Umbilical cord (tissue), 2 donors: ENCODE measurements around the gene GGTA1. TPM values are rescaled to one million over a fixed set of nuclear protein-coding genes. Genes with fewer than 3 reads are reported as not detected.
"Not testable (repeated sequence)": the region's sequence is repeated elsewhere in the genome, so short reads cannot be mapped to it uniquely, and the experiment has no call there.

Experiments
- DNase-seq: peaks from one replicate; pipeline ENCODE4 v3.0.0-alpha.2; 2015; ENCODE audit warnings: low spot score
- total RNA-seq: library from RNA; depleted of rRNA; stranded (reverse); fragments of >200 nt; gene quantifications from one replicate; pipeline ENCODE4 v1.2.3, GENCODE V29; 2014; ENCODE audit warnings: low replicate concordance; ENCODE audit not compliant: insufficient read depth

GGTA1 gene
- 12.0 TPM for total RNA-seq

- peak; percentile 67 for DNase-seq
Measured at GRCh38 chr9:121499427-121500164, at the start of gene GGTA1. Gene GGTA1 (minus strand): TSS chr9:121499844. CDS start chr9:121467922, 31,922 bp downstream.

GRCh38 chr9:121548666-121549065 is 49.0 kb upstream of the GGTA1 start:
- no peak for DNase-seq

DNA sequence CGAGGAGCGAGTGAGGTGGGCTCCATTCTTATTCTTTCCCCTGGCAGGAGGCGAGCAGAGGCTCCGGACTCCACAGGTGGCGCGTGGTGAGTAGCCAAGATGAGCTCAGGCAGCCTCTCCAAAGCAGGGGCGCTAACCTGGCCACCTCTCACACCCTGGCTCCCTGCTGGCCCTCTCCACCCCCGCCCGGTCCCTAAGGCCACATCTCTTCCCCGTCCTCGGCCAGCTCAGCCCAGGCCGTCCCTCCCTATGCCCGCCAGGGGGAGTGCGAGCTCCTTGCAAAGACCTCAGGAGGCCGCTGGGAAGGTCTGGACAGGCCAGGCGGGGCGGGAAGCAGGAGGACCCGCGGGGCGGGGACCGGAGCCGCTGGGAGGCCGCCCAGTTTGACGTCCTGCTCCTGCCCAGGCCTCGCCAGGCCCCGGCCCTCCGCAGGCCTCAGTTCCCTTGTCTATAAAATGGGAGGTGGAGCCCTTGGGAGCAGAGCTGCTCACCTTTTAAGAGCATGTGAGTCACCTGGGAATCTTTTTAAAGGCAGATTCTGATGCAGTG is 46.3 kb upstream of the GGTA1 start:
- peak; percentile 98 for DNase-seq

- no peak for DNase-seq
Measured at GRCh38 chr9:121545150-121545874, 45.7 kb upstream of the GGTA1 start.

- DNase-seq = no peak
Measured at GRCh38 chr9:121542025-121542424, 42.4 kb upstream of the GGTA1 start.

DNA sequence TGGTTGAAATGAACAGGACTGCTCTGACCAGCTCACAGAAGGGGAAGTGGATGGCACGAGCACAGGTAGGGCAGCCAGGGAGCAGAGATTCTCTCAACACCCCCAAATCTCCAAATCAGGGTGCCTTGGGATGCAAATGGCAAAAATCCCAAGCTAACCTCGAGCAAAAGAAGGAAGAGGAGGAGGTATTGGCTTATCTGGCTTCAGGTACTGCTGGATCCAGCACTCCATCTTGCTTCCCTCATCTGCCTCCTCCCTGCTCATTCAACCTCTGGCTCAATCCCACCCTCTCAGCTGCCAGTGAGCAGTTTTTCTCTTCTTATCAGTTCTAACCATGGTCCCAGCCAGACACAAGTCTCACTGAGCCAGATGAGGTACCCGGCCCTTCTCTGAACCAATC is 41.6 kb upstream of the GGTA1 start:
- DNase-seq = no peak

DNA sequence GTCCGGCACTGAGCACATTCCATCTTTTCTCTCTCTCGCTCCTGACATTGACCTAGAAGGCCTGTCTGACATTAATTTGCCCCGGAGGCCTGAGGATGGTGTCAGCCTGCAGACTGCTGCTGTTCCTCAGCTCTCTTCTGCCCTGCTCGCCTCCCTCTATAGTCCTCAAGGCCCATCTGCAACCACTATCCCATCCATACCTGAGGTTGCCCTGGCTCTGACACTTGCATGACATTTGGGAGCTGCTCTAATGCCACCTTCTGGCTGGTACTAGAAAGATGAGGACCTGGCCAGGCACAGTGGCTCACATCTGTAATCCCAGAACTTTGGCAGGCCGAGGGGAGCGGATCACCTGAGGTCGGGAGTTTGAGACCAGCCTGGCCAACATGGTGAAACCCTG is 38.6 kb upstream of the GGTA1 start:
- no peak for DNase-seq

- DNase-seq = no peak
Measured at GRCh38 chr9:121537283-121537682, 37.6 kb upstream of the GGTA1 start.

DNA sequence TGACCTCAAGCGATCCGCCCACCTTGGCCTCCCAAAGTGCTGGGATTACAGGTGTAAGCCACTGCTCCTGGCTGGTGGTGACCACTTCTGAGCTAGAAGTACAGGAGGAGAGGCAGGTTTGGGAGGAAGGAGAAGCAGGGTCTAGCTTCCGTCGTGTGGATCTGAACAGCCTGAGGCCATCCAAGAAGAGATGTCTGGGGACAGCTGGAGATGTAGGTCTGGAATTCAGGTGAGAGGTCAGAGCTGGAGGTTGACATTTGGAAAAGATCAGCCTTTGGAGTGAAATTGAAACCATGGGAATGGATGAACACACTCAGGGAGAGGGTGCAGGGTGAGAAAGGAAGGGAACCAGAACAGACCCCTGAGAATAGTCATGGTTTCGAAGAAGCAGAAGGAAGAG is 33.2 kb upstream of the GGTA1 start:
- DNase-seq = no peak

GRCh38 chr9:121529237-121529987 is 29.8 kb upstream of the GGTA1 start:
- DNase-seq = peak; percentile 88

DNA sequence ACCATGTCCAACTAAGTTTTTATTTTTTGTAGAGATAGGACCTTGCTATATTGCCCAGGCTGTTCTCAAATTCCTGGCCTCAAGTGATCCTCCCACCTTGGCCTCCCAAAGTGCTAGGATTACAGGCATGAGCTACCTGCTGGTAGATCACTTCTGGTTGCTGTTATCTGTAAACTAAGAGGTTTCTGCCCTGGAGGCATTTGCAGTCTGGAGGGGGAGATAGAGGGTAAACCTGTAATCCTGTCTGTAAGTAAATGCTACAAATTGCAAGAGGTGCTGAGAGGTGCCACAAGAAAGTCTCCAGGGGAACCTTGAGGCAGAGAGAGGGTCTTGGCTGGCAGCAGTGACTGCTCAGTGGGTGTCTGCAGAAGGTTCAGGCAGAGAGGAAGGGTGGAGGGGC is 29.0 kb upstream of the GGTA1 start:
- no peak for DNase-seq

DNA sequence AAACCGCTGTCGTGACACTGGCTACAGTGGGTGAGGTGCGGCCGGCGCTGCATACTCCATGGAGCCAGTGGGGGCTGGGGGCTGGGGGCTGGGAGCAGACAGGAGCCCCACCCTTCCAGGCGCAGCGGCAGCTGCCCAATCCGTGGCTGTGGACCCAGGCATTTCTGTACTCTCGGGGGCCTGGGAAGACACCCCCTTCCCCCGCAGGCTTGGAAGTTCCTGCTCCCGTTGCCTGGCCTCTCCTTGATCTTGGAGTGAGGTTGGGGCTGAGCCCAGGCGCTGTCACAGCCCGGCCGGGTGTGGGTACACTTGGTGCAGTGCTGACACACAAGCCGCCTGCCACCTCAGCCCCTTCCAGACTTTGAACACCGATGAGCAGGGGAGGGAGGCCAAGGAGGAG is 27.7 kb upstream of the GGTA1 start:
- DNase-seq = no peak

GRCh38 chr9:121519688-121520087 is 20.0 kb upstream of the GGTA1 start:
- DNase-seq = not testable (repeated sequence)

- DNase-seq = no peak
Measured at GRCh38 chr9:121518634-121519033, 19.0 kb upstream of the GGTA1 start.

- DNase-seq = not testable (repeated sequence)
Measured at GRCh38 chr9:121513166-121513565, 13.5 kb upstream of the GGTA1 start.

DNA sequence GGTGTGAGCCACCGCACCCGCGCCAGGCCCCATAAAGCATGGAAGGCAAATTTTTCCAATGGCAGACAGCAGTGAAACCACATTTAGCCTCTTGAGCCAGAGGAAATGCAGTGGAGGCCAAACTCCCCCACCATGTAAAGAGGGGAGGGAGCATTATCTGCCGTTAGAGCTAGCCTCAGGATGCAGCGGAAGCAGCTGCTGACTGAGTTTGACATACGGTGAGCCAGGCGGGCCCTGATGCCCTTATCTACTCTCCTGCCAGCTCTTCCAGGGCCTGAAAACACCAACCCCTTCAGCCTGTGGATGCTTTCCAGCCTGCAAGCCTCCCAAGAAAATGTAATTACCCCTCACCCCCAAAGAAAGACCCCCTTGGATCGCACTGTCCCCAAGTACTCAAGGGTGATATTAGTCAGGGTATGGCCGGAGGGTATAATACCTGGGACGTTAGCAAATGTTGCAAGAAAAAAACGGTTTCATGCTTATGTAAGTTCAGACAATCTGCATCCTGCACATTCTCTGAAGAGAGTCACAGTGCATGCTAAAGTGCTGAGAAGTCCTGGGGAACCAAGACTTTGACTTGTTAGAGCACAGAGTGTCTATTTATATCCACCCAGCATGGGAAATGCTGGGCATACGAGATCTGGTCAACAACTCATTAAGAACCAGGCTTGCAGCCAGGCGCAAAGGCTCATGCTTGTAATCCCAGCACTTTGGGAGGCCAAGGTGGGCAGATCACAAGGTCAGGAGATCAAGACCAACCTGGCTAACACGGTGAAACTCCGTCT is 11.3 kb upstream of the GGTA1 start:
- DNase-seq = peak; percentile 22

DNA sequence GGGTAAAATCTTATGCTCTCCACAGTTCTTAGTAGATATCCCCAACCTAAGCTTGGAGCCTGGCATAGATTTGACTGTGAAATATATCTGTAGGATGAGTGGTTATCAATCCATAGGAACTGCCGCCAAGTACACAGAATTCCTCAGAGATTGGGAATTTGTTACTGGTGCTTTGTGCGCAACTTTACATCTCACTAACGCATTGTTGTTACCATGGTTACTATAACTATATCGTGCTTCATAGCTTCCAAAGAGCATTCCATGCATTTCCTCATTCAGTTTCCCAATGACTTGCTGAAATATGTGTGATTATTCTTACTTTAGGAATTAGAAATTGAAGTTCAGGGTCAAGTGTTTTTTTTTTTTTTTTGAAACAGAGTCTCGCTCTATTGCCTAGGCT is 9.5 kb upstream of the GGTA1 start:
- no peak for DNase-seq

DNA sequence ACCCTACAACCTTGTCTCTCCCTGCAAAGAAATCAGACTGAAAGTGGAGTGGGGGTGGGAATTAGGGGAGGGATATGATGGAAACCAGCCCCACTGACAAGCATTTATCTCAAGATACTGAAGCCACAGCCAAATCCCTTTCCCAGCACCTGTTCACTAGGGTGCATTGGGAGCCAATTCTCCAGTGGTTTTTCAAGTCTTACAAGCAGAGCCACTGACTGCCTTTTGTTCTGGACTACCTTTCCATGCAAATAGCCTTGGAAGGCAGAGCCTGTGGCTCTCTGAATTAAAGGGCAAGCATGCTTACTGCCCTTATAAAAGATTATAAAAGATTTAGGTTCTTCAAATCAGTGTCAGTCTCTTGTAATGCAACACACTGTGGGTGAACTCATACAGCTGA is 8.8 kb upstream of the GGTA1 start:
- no peak for DNase-seq

GRCh38 chr9:121505903-121506735 is 6.5 kb upstream of the GGTA1 start:
- DNase-seq = peak; percentile 27

DNA sequence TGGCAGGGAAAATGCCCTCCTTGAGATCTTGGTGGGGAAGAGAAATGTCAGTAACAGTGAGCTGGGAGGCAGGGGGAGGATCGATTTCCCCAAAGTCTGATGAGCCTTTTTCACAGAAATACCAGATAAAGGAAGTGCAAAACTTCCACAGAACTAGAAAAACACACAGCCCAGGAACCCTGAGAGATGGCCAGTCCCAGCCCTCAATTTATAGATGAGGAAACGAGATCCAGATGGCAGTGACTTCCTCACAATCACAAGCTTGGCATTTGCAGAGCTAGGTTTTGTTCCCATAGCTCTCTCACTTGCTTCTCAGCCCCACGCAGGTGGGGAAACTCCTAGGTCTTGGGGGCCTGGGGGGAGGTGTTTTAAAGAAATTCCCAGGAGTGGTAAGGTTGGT is 3.8 kb upstream of the GGTA1 start:
- peak; percentile 39 for DNase-seq

GRCh38 chr9:121500165-121500478 is 478 bp upstream of the GGTA1 start:
- no peak for DNase-seq
